ENCODE results near the gene CES2. TPM values are rescaled to one million over a fixed set of nuclear protein-coding genes. Genes with fewer than 3 reads are reported as not detected.

CES2 gene
- total RNA-seq, 1 experiment from 2014 or later, result 37.6 TPM

DNA sequence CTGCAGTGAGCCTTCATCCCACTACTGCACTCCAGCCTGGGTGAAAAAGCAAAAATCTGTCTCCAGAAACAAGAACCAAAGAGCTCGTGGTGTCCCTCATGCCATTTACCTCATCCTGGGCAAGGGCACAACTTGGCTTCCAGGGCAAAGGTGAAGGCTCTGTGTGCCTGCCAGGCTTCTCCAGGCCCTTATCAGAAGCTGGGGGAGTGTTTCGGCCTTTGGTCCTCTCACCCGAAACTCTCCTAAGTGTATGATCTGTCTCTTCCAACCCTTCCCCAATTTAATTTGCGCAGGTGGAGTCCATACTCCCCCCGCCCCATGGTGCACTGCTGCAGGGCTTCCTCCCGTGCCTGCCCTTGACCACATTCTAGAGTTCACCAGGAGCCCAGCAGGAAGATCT is 1.1 kb downstream of the CES2 start:
- Histone ChIP-seq H3K9me3 (ENCODE audit: low read depth, low read length, poor library complexity, severe bottlenecking) (no peaks in the 10 kb centered on the region), H3K4me1 (ENCODE audit: insufficient read depth, low read length, poor library complexity, severe bottlenecking) (peaks cover 21% of the 10 kb centered on the region), H3K36me3 (ENCODE audit: insufficient read depth, low read length, poor library complexity, severe bottlenecking) (peaks cover 19% of the 10 kb centered on the region), H3K27ac (ENCODE audit: low read depth, low read length, poor library complexity, severe bottlenecking) (no peak overlapping the region), H3K27me3 (replicated peaks; ENCODE audit: insufficient read depth, low read depth, low read length, poor library complexity) (no peaks in the 10 kb centered on the region), H3K4me3 (ENCODE audit: low read depth, low read length, poor library complexity, severe bottlenecking) (no peak overlapping the region)
- CTCF ChIA-PET, result no interaction called here
- intact Hi-C loops (cut with micrococcal nuclease; ENCODE audit: unreplicated experiment), result no loop called here
- no TSS peak for BruUV-seq (replicated peaks)
- POLR2A ChIA-PET (ENCODE audit: low non-redundant PET), result no interaction called here
- DNase-seq (ENCODE audit: low spot score), result no peak
- TF ChIP-seq, protein P1, sequence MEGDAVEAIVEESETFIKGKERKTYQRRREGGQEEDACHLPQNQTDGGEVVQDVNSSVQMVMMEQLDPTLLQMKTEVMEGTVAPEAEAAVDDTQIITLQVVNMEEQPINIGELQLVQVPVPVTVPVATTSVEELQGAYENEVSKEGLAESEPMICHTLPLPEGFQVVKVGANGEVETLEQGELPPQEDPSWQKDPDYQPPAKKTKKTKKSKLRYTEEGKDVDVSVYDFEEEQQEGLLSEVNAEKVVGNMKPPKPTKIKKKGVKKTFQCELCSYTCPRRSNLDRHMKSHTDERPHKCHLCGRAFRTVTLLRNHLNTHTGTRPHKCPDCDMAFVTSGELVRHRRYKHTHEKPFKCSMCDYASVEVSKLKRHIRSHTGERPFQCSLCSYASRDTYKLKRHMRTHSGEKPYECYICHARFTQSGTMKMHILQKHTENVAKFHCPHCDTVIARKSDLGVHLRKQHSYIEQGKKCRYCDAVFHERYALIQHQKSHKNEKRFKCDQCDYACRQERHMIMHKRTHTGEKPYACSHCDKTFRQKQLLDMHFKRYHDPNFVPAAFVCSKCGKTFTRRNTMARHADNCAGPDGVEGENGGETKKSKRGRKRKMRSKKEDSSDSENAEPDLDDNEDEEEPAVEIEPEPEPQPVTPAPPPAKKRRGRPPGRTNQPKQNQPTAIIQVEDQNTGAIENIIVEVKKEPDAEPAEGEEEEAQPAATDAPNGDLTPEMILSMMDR (conservative IDR thresholded peaks at IDR 0.05; ENCODE audit: low read depth, low read length), result no peak
- TF ChIP-seq EZH2 (IDR thresholded peaks at IDR 0.05; ENCODE audit: borderline replicate concordance, low read depth, low read length, poor library complexity, severe bottlenecking), result no peak

DNA sequence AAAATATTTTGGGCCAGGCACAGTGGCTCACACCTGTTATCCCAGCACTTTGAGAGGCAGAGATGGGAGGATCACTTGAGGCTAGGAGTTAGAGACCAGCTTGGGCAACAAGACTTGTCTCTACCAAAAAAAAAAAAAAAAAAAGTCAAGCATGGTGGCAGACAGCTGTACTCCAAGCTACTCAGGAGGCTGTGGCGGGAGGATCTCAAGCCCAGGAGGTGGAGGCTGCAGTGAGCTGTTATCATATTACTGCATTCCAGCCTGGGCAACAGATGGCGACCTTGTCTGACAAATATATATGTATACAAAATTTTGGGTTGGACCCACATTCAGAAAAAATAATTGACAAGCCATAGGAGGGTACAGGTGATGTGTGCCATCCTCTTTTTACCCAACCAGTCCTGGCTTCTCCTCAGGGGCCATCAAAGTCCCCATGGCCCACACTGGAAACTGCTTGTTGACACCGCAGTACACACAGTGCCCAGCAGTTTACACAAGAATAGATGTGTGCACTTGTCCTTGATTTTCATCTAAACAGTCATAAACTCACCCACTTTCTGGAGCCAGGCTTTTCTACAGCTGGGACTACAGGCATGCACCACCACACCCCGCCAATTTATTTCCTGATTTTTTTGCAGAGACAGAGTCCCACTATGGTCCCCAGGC is 1.7 kb downstream of the CES2 start:
- intact Hi-C loops (cut with micrococcal nuclease; ENCODE audit: unreplicated experiment), result no loop called here
- peaks cover 21% of the 10 kb centered on the region for H3K4me1 ChIP-seq (ENCODE audit: insufficient read depth, low read length, poor library complexity, severe bottlenecking)
- no peak for DNase-seq (ENCODE audit: low spot score)
- BruUV-seq (replicated peaks), result no TSS peak
- H3K36me3 ChIP-seq (ENCODE audit: insufficient read depth, low read length, poor library complexity, severe bottlenecking), result peaks cover 25% of the 10 kb centered on the region
- no peak overlapping the region for H3K27ac ChIP-seq (ENCODE audit: low read depth, low read length, poor library complexity, severe bottlenecking)
- ChIA-PET CTCF (no interaction called here), POLR2A (ENCODE audit: low non-redundant PET) (no interaction called here)
- H3K4me3 ChIP-seq (ENCODE audit: low read depth, low read length, poor library complexity, severe bottlenecking), result no peak overlapping the region
- no peaks in the 10 kb centered on the region for H3K27me3 ChIP-seq (replicated peaks; ENCODE audit: insufficient read depth, low read depth, low read length, poor library complexity)
- no peaks in the 10 kb centered on the region for H3K9me3 ChIP-seq (ENCODE audit: low read depth, low read length, poor library complexity, severe bottlenecking)
- TF ChIP-seq, protein P1 (conservative IDR thresholded peaks at IDR 0.05; ENCODE audit: low read depth, low read length), result no peak

DNA sequence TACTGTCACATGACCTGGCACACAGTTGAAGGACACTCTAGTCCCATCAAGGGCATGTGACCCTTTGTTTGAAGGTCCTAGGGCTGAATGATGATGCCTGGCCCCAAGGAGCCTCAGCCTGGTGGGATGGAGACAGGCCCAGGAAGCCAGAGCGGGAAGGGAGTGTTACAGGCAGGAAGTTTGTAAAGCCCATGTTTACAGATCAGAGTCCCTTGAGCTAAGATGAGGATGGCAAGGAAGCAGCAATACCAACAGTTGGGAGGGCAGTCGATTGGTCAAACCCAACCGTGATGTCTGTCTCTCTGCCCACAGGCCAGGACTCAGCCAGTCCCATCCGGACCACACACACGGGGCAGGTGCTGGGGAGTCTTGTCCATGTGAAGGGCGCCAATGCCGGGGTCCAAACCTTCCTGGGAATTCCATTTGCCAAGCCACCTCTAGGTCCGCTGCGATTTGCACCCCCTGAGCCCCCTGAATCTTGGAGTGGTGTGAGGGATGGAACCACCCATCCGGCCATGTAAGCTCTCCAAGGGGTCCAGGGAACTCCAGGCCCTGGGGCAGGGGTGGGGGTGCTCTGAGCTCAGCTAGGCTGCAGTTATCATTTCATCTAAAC is 2.5 kb downstream of the CES2 start:
- CTCF ChIA-PET, result no interaction called here
- DNase-seq (ENCODE audit: low spot score), result no peak
- TF ChIP-seq, protein P1 (conservative IDR thresholded peaks at IDR 0.05; ENCODE audit: low read depth, low read length), result no peak
- no peak for TF ChIP-seq EZH2 (IDR thresholded peaks at IDR 0.05; ENCODE audit: borderline replicate concordance, low read depth, low read length, poor library complexity, severe bottlenecking)
- Histone ChIP-seq H3K9me3 (ENCODE audit: low read depth, low read length, poor library complexity, severe bottlenecking) (no peaks in the 10 kb centered on the region), H3K4me3 (ENCODE audit: low read depth, low read length, poor library complexity, severe bottlenecking) (no peak overlapping the region), H3K4me1 (ENCODE audit: insufficient read depth, low read length, poor library complexity, severe bottlenecking) (peaks cover 17% of the 10 kb centered on the region), H3K27ac (ENCODE audit: low read depth, low read length, poor library complexity, severe bottlenecking) (no peak overlapping the region), H3K36me3 (ENCODE audit: insufficient read depth, low read length, poor library complexity, severe bottlenecking) (peaks cover 31% of the 10 kb centered on the region), H3K27me3 (replicated peaks; ENCODE audit: insufficient read depth, low read depth, low read length, poor library complexity) (no peaks in the 10 kb centered on the region)
- intact Hi-C loops (cut with micrococcal nuclease; ENCODE audit: unreplicated experiment), result no loop called here
- BruUV-seq (replicated peaks), result no TSS peak
- POLR2A ChIA-PET (ENCODE audit: low non-redundant PET), result no interaction called here

Data from A673 (cell line).